Ovary (tissue), 9 donors: ENCODE data around the gene POU6F2. TPM values are rescaled to one million over a fixed set of nuclear protein-coding genes. Genes with fewer than 3 reads are reported as not detected.

Experiments used
- DNase-seq, 5 donors: peaks; one replicate each; pipeline ENCODE4 v3.0.0-alpha.2; 2019 to 2020
- H3K27ac ChIP-seq, 2 donors: fragments of 200-600 bp; one replicate each; pipeline versions ENCODE4 v1.5.1 to v1.8.0; 2019 to 2022
- H3K27me3 ChIP-seq: fragments of 200-600 bp; one replicate; pipeline ENCODE4 v1.8.0; 2022
- H3K36me3 ChIP-seq: fragments of 200-600 bp; sonication (generic); one replicate; pipeline ENCODE4 v1.5.1; 2019
- H3K4me1 ChIP-seq: one replicate; pipeline ENCODE4 v1.8.1; 2013; ENCODE audit warnings: mild to moderate bottlenecking, moderate library complexity; ENCODE audit not compliant: insufficient read depth
- H3K4me3 ChIP-seq: fragments of 200-600 bp; sonication (generic); one replicate; pipeline ENCODE4 v1.5.1; 2017
- H3K9me3 ChIP-seq, 2 donors: fragments of 200-600 bp in 1 of 2; sonication (generic) in 1 of 2; one replicate each; pipeline versions ENCODE4 v1.5.1 to v1.8.1; 2013 to 2019; ENCODE audit warnings: mild to moderate bottlenecking in 1 of 2, moderate library complexity in 1 of 2
- EP300 ChIP-seq: sonication (generic); formaldehyde crosslinking; IDR thresholded peaks from one replicate; pipeline ENCODE4 v1.6.1; 2017; ENCODE audit warnings: antibody characterized with exemption
- POLR2A ChIP-seq: fragments of 450-650 bp; IDR thresholded peaks from one replicate; pipeline ENCODE4 v1.6.1; 2017; ENCODE audit warnings: antibody characterized with exemption, mild to moderate bottlenecking, moderate library complexity
- WGBS, 3 donors: extraction: QIAGEN DNeasy Blood & Tissue Kit in 1 of 3; methylation state at CpG; one replicate each; pipeline versions ENCODE4 v1.1.5 to v1.1.7; 2013 to 2017; 5-methylcytosine and 5-hydroxymethylcytosine counted together
- intact Hi-C, 4 donors: fragments of 100-400 bp; cut with DNase I; formaldehyde crosslinking; loops; one replicate each; pipeline versions ENCODE4 v1.11.0 to v1.15.1; 2022 to 2023
- polyA plus RNA-seq, 2 donors: library from polyadenylated mRNA; stranded (reverse); fragments of 200-250 nt in 1 of 2; fragments of 350-450 nt in 1 of 2; fragmentation: Illumina TruSeq in 1 of 2; extraction: RNeasy Lipid Tissue Mini Kit (QIAGEN cat#74804) in 1 of 2; gene quantifications; one replicate each; pipeline ENCODE4 v1.2.3, GENCODE V29; 2013 to 2014
- total RNA-seq, 7 donors: library from RNA; depleted of rRNA in 2 of 7; stranded (reverse); fragments of >200 nt in 2 of 7; fragmentation: NEBNext Ultra II Directional in 3 of 7; extraction: Animal tissue kit (Norgen Biotek cat#: 25700) in 3 of 7; gene quantifications; one replicate each; pipeline versions ENCODE4 v1.1.0 to v1.2.4, GENCODE V29; 2016 to 2023
- TF ChIP-seq, protein P1 (sequence below), 3 donors: fragments of 450-650 bp in 2 of 3; fragments of 200-600 bp in 1 of 3; IDR thresholded peaks; one replicate each; pipeline versions ENCODE4 v1.5.1 to v1.8.0; 2016 to 2022; ENCODE audit warnings: antibody characterized with exemption in 3 of 3, mild to moderate bottlenecking in 1 of 3
- donor health status: DM: no; HTN: no; CAD: no; lungs with moderate emphysema.
- donor health status: DM: no; HTN: no; CAD: no.
- donor health status: Bipolar disorder and iron deficiency.
- donor health status: DM: yes; HTN: yes; CAD: no.
- donor health status: DM: no; HTN: no; CAD: no.
- donor health status: DM: yes; HTN: yes; CAD: no.

POU6F2 gene
- total and polyA plus RNA-seq, 9 donors = 0.17 to 2.0 (median 0.61) TPM

DNA sequence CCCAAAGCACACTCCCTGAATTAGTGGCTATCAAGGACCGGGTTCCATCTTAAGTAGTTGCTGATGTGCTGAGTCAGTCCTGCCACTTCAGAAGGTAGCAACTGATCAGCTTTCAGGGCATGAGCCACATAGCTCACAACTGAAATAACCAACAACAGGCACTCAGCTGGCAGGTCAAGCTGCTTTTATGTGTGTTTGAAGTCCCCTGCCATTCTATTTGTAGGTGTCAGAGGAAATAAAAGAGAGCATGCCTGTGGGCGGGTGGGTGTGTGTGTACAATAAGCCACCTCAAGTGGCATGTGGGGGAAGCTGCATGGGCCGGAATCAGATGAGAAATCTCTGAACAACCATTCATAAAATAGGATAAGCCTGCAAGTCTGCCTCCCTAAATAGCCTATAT, 474.2 kb downstream of the POU6F2 start:
- DNase-seq = no peak
- 81 to 88% (median 85%) methylated on average over 3 of the region's 3 CpGs for WGBS, 3 donors
- Histone ChIP-seq H3K36me3 (no peaks in the 10 kb centered on the region), H3K4me1 (no peaks in the 10 kb centered on the region), H3K27ac (no peak overlapping the region), H3K9me3 (no peaks in the 10 kb centered on the region), H3K27me3 (no peaks in the 10 kb centered on the region), H3K4me3 (no peak overlapping the region)
- intact Hi-C loops = no loop called here
- TF ChIP-seq, protein P1, sequence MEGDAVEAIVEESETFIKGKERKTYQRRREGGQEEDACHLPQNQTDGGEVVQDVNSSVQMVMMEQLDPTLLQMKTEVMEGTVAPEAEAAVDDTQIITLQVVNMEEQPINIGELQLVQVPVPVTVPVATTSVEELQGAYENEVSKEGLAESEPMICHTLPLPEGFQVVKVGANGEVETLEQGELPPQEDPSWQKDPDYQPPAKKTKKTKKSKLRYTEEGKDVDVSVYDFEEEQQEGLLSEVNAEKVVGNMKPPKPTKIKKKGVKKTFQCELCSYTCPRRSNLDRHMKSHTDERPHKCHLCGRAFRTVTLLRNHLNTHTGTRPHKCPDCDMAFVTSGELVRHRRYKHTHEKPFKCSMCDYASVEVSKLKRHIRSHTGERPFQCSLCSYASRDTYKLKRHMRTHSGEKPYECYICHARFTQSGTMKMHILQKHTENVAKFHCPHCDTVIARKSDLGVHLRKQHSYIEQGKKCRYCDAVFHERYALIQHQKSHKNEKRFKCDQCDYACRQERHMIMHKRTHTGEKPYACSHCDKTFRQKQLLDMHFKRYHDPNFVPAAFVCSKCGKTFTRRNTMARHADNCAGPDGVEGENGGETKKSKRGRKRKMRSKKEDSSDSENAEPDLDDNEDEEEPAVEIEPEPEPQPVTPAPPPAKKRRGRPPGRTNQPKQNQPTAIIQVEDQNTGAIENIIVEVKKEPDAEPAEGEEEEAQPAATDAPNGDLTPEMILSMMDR (IDR thresholded peaks at IDR 0.05) = no peak
- no peak for TF ChIP-seq POLR2A

DNA sequence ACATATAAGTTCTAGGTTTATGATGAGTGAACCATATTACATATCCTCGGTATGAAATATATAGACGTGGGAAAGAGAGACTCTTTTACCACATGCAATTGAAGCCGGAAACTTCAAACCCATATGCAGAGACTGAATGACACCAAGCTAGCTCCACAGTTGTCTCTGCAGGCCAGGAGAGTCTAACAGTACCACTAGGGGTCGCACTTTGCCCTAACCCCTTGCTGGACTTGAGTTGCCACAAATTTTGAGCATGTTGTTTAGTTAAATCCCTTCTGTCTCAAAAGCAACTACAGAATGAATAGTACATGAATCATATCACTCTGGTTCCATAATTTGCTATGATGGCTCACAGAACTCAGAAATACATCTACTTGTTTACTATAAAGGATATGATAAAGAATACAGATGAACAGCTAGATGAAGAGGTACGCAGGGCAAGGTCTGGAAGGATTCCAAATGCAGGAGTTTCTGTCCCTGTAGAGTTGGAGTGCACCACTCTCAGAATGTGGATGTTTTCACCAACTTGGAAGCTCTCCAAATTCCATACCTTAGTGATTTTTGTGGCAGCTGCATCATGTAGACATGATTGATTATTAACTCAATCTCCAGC, 476.1 kb downstream of the POU6F2 start:
- no peaks in the 10 kb centered on the region for H3K36me3 ChIP-seq
- no peak for DNase-seq
- no peaks in the 10 kb centered on the region for H3K27me3 ChIP-seq
- WGBS, 3 donors = 49 to 57% (median 49%) methylated on average over 5 of the region's 5 CpGs
- H3K9me3 ChIP-seq = no peaks in the 10 kb centered on the region
- H3K4me1 ChIP-seq = no peaks in the 10 kb centered on the region
- TF ChIP-seq, protein P1 (IDR thresholded peaks at IDR 0.05) = no peak
- no peak for TF ChIP-seq POLR2A
- TF ChIP-seq EP300 = no peak
- intact Hi-C loops = no loop called here
- no peak overlapping the region for H3K27ac ChIP-seq
- H3K4me3 ChIP-seq = no peak overlapping the region

DNA sequence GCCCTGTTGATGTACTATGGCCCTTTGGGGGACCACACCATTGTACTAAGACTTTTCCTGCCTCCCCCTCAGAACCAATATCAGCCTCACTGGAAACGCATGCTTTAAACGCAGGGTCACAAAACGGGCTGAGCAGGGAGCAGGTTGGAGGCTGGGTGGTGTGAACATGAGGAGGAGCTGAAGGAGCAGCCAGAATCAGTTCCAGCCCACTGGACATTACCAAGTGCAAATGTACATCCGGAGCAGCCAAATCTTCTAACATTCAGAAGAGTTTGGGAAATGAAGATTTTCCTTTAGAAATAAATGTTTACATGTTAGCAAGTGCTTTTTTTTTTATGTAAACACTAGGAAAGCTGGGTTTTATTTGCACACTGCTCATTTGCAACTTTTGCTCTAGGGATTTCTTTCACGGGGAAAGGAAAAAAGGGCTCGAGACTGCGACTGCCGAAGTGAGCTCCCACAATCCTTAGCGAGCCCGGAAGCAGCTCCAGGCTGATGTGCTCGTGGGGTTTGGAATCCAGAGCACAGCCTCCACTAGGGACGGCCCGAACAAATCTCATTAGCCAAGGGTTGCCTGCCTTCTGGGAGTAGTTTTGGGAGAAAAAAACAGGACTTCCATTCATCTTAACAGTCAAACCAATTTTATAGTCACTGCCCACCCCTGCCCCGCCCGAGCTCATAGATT, 480.5 kb downstream of the POU6F2 start:
- no peak for DNase-seq
- no peaks in the 10 kb centered on the region for H3K27me3 ChIP-seq
- no peak overlapping the region for H3K27ac ChIP-seq
- intact Hi-C loops = no loop called here
- H3K9me3 ChIP-seq = no peaks in the 10 kb centered on the region
- H3K4me1 ChIP-seq = no peaks in the 10 kb centered on the region
- H3K4me3 ChIP-seq = no peak overlapping the region
- no peaks in the 10 kb centered on the region for H3K36me3 ChIP-seq
- WGBS, 3 donors = 59 to 61% (median 60%) methylated on average over 15 of the region's 15 CpGs
- TF ChIP-seq EP300 (no peak), POLR2A (no peak)
- TF ChIP-seq, protein P1 (IDR thresholded peaks at IDR 0.05) = no peak

DNA sequence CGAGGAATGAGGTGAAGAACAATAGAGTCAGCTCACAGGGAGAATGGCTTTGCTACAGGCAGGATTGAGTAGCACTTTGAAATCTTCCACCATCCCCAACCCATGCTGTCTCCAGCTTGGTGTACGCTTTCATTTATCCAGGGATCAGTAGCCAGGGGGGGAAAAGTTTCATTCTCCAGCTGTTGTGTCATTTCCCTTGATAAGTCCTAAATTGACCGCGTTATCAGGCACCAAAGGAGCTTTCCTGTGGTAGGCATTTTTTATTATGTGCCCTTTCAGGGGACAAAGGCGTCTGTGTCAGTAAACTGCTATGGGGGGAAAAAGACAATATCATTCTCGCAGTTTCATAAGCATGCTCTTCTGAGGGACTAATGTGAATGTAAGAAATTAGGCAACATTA, 481.9 kb downstream of the POU6F2 start:
- DNase-seq = no peak
- no peak overlapping the region for H3K27ac ChIP-seq
- H3K27me3 ChIP-seq = no peaks in the 10 kb centered on the region
- no peaks in the 10 kb centered on the region for H3K9me3 ChIP-seq
- TF ChIP-seq, protein P1 (IDR thresholded peaks at IDR 0.05) = no peak
- no peak for TF ChIP-seq EP300
- no peak for TF ChIP-seq POLR2A
- H3K4me1 ChIP-seq = no peaks in the 10 kb centered on the region
- WGBS, 3 donors = 70 to 83% (median 76%) methylated on average over 6 of the region's 6 CpGs
- H3K36me3 ChIP-seq = no peaks in the 10 kb centered on the region
- intact Hi-C loops = loop anchor here in 2 of 4 donors (10.0 kb wide), 2 partner anchors 525 to 665 kb away; no protein-coding TSS in a partner anchor
- no peak overlapping the region for H3K4me3 ChIP-seq
